ENCODE results near the gene LARGE1.

The LARGE1 gene

DNA sequence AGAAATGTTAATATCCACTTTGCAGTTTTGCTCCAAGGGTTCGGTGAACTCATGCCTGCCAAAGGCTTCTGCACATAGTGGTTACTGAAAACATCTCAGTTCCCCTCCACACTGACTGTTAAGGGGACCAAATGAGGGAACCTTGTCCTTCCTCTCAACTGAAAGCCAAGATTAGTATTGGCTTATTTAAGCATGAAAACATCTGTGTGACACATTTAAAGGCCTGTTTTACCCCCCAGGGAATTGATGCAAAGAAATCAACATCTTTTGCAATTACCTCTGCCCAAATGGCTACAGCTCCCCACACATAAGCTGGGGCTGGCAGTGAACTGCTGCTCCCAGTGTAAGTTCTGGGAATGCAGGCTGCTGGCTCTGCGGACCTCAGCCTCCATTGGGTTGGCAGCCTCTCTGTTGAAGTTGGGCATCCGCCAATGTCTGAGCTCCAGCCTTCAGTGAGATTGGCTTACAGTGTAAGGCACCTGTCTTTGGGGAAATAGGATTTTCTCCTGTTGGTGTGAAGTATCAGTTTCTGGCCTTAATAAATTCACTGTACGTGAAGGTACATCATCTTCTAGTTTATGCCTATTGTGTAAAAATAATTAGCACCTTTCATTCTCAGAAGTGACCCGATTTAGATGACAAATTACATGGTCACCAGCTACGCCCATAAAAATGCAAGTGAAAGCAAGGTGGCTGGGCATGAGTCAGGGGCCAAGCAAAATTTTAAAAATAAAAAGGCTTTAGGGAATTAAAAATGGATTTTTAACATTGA lies 648.7 kb downstream of the LARGE1 start:
- peak in 37 of 51 donors; percentile 1 to 63 (median 16) for DNase-seq

- no peak for DNase-seq
Measured at GRCh38 chr22:33270596-33270995, 649.7 kb downstream of the LARGE1 start.

DNA sequence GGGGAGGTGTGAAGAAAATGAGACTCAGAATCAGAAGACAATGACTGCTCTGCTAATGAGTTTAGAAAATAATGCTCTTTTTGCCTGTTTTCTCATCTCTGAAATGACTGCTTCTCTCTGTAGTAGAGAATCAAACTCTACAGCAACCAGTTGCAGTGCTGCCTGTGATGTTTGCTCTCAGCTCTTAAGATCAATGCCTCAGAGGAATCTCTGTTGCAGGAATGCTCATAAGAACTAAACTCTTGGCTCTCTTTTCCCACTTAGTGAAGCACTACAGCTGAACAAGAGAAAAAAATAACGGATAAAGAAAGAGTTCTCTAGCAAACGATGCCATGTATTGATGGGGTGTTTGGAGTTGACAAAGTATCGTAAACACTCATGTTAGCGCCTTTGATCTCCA lies 658.6 kb downstream of the LARGE1 start:
- no peak for DNase-seq

GRCh38 chr22:33260498-33260897 lies 659.8 kb downstream of the LARGE1 start:
- no peak for DNase-seq

GRCh38 chr22:33255791-33256190 lies 664.5 kb downstream of the LARGE1 start:
- no peak for DNase-seq

- no peak for DNase-seq
Measured at GRCh38 chr22:33248948-33249347, 671.3 kb downstream of the LARGE1 start.

GRCh38 chr22:33247758-33248157 lies 672.5 kb downstream of the LARGE1 start:
- no peak for DNase-seq

DNA sequence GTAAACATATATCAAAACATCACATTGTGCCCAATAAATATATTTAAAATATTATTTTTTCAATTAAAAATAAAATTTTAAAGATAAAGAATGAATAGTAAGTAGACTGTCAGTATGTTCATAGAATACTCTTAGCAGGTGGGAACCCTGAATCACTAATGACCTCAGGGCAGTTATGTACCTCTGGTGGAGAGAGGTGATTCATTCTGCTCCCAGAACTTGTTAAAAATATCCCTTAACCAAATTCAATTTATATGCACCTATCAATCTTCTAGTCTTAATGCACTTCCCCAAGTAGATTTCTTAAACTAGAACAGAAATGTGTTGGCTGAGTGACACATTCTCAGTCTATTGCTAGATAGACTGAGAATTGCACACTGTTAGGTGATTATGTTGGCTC lies 678.2 kb downstream of the LARGE1 start:
- no peak for DNase-seq

DNA sequence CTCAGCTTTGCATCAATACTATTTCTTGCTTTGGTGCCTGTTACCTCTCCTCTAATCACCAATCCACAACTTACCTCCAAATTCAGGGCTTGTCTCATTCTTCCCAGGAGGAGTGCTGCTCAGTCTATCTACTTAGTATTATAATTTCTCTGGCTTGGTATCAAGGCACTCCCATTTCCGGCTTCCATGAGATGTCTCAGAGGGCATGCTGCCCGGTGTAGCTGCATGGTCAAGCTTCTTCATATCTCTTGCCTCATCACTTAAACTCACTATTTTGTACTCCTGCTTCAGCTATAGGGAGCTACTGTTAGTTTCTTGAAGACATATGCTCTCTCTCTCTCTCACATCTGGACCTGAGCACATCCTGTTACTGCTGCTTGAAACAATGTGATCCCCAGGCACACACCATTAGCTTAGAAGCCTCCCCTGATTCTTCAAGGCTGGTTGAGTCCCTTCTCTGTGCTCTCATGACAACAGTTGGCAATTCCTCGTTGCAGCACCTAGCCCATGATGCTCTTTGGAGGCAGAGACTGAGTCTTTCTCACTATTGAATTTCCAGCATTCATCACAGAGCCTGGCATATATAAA lies 679.3 kb downstream of the LARGE1 start:
- no peak for DNase-seq

GRCh38 chr22:33232071-33232470 lies 688.2 kb downstream of the LARGE1 start:
- no peak for DNase-seq

DNA sequence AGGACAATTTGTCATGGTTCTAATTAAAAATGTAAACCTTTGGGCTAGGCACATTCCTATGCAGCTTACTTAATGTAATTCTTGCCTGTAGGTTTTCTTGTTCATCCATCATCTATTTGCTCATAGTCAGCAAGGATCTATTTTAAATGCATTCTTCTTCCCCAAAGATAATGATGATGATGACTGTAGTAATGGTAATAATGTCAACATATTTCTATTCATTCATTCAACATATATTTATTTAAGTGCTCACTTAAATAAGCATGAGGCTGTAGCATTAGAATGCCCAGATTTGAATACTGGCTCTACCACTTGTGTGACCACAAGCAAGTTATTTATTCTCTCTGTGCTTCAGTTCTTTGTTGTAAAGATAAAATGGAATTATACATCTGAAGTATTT lies 692.5 kb downstream of the LARGE1 start:
- DNase-seq, result no peak

DNA sequence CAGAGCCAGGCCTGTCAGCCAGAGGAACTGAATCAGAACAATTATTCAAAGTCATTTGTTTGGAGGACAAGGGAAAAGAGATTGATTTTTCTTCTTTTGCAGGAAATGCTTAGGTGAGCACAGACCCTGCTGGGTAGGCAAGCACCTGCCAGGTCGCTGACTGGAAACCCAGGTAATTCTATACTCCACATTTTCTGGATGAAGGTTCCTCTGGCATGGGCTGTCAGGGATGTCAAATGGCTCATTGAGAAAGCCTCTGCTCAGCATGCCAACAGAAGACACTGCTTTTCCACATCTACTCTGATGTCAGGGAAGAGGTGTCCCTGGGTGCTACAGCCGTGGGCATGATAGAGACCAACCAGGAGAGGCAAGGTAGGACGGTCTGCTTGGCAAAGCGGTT lies 695.4 kb downstream of the LARGE1 start:
- no peak for DNase-seq

All from hypothalamus (tissue), 51 donors.